HG03064 (cell line): ENCODE results near the gene BMP8A.
A peak's percentile ranks its signal among the peaks of the same experiment; 100 is the strongest.
"Not testable (repeated sequence)": the region's sequence is repeated elsewhere in the genome, so short reads cannot be mapped to it uniquely, and the experiment has no call there.

Source experiments
- ATAC-seq: cut with Tn5 transposase; IDR thresholded peaks from one replicate; pipeline ENCODE4 v1.9.1; 2021; ENCODE audit warnings: low read depth; ENCODE audit not compliant: unreplicated experiment

Gene BMP8A

GRCh38 chr1:39504436-39504835 is 13.0 kb downstream of the BMP8A start:
- ATAC-seq, result not testable (repeated sequence)

- ATAC-seq, result no peak
Observed at GRCh38 chr1:39505289-39505688, 13.9 kb downstream of the BMP8A start.

- no peak for ATAC-seq
Observed at GRCh38 chr1:39507230-39507928, 15.9 kb downstream of the BMP8A start.

- no peak for ATAC-seq
Observed at GRCh38 chr1:39508266-39508665, 16.8 kb downstream of the BMP8A start.

- ATAC-seq, result no peak
Observed at GRCh38 chr1:39508857-39509305, 17.4 kb downstream of the BMP8A start.

- peak; percentile 58 for ATAC-seq
Observed at GRCh38 chr1:39509360-39510009, 18.0 kb downstream of the BMP8A start.

- ATAC-seq, result not testable (repeated sequence)
Observed at GRCh38 chr1:39510570-39511186, 19.2 kb downstream of the BMP8A start.

- ATAC-seq, result not testable (repeated sequence)
Observed at GRCh38 chr1:39511477-39511876, 20.0 kb downstream of the BMP8A start.

GRCh38 chr1:39512234-39512847 is 20.9 kb downstream of the BMP8A start:
- ATAC-seq, result not testable (repeated sequence)

GRCh38 chr1:39514710-39515124 is 23.3 kb downstream of the BMP8A start:
- not testable (repeated sequence) for ATAC-seq

GRCh38 chr1:39515131-39516086 is 24.0 kb downstream of the BMP8A start:
- not testable (repeated sequence) for ATAC-seq

- not testable (repeated sequence) for ATAC-seq
Observed at GRCh38 chr1:39516841-39517240, 25.4 kb downstream of the BMP8A start.

GRCh38 chr1:39517936-39518335 is 26.5 kb downstream of the BMP8A start:
- not testable (repeated sequence) for ATAC-seq

GRCh38 chr1:39519376-39519775 is 27.9 kb downstream of the BMP8A start:
- ATAC-seq, result not testable (repeated sequence)

- ATAC-seq, result not testable (repeated sequence)
Observed at GRCh38 chr1:39522221-39522620, 30.8 kb downstream of the BMP8A start.

GRCh38 chr1:39522661-39523567 is 31.5 kb downstream of the BMP8A start:
- no peak for ATAC-seq

- ATAC-seq, result no peak
Observed at GRCh38 chr1:39524171-39524570, 32.7 kb downstream of the BMP8A start.

GRCh38 chr1:39524591-39525365 is 33.3 kb downstream of the BMP8A start:
- no peak for ATAC-seq
